GM12891 (cell line): ENCODE measurements around the gene CHIT1. TPM values are rescaled to one million over a fixed set of nuclear protein-coding genes. Genes with fewer than 3 reads are reported as not detected.
A peak's percentile ranks its signal among the peaks of the same experiment; 100 is the strongest.

ENCODE experiments used
- DNase-seq: peaks from one replicate; pipeline ENCODE4 v3.0.0; 2011; ENCODE audit warnings: low spot score; ENCODE audit not compliant: insufficient read length
- FAIRE-seq: peaks from 2 replicates; lab custom pipeline; 2011; peaks lifted over from hg19 to GRCh38; lab: Jason Lieb, UNC
- PAX5 ChIP-seq: IDR thresholded peaks from 2 replicates; pipeline ENCODE4 v1.6.1; 2011; ENCODE audit warnings: low read length, moderate library complexity, mild to moderate bottlenecking; ENCODE audit not compliant: insufficient read depth, severe bottlenecking
- POLR2A ChIP-seq: IDR thresholded peaks from 2 replicates; pipeline ENCODE4 v1.6.1; 2011; ENCODE audit warnings: low read depth, low read length, control low read depth
- POLR2AphosphoS5 ChIP-seq: IDR thresholded peaks from 2 replicates; pipeline ENCODE4 v1.6.1; 2011; ENCODE audit warnings: low read depth, low read length, control low read depth
- POU2F2 ChIP-seq: IDR thresholded peaks from 2 replicates; pipeline ENCODE4 v1.6.1; 2011; ENCODE audit warnings: low read depth, mild to moderate bottlenecking, control low read depth, low read length, moderate library complexity
- SPI1 ChIP-seq: IDR thresholded peaks from 2 replicates; pipeline ENCODE4 v1.6.1; 2011; ENCODE audit warnings: low read depth, low read length, control low read depth
- TAF1 ChIP-seq: IDR thresholded peaks from 2 replicates; pipeline ENCODE4 v1.6.1; 2011; ENCODE audit warnings: low read depth, low read length, control low read depth
- polyA plus RNA-seq: library from polyadenylated mRNA; unstranded; fragments of >200 nt; gene quantifications from one replicate; pipeline ENCODE4 v1.2.1, GENCODE V29; 2012; ENCODE audit warnings: low read depth, missing spikeins, inconsistent platforms; ENCODE audit not compliant: missing spikeins

CHIT1 gene
- 0.56 TPM for polyA plus RNA-seq

DNA sequence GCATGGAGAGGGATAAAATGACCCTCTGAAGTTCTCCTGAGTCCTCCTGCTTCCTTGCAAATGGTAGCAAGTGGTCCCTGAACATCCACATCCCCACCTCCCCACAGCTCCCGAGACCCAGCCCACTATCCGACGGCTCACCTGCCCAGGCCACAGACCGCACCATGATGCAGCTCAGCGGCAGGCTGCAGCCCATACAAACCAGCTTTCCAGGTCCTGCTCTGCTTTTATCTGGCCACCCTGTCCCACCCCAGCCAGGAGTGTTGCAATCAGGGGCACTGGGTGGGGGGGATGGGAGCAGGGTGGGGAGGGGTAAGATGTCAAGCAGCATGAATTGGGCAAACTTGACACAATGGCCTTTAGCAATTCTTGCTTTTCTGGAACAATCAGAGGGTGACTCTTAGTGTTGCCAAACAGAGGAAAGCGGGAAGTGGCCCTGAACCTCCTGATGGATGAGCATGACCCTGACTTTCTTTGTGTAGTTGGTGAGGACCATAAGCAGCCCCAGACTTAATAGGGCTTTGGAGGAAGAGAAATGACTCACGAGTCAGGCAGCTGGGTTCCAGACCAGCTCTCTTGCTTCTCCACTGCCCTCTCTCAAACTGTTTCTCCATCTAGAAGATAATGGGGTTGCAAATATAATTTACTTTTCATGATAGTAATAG lies at the start of gene CHIT1:
CHIT1 (minus strand) TSS at position 203 of the 665 bp plus-strand sequence; CDS start at position 166, 37 bp downstream.
- no peak for FAIRE-seq
- DNase-seq, result no peak
- TF ChIP-seq POU2F2 (no peak), POLR2AphosphoS5 (no peak), SPI1 (no peak), TAF1 (no peak), PAX5 (no peak), POLR2A (no peak)

DNA sequence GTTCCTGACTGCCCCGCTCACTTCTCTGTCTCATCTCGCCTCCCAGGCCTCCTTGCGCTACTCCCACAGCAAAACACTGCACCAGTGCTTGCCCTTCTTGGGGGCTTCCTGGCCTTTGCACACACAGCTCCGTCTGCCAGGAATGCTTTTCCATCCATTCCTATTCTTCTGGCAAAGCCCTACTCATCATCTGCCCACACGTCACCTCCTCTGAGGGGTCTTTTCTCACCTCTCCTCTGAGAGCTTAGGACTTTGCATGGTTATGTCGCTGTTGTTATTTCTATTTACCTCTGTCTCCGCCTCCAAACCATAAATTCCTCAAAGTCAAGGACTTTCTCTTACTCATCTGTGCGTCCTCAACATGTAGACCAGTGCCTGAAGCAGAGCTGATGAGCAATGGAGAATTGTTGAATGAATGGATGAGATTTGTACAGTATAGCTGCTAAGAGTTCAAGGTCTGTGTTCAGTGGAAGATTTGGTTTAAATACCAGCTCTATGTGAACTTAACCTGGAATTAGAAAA lies 49.5 kb upstream of the CHIT1 start:
- TF ChIP-seq SPI1, result no peak
- no peak for TF ChIP-seq TAF1
- no peak for TF ChIP-seq POLR2A
- TF ChIP-seq POU2F2, result no peak
- no peak for TF ChIP-seq POLR2AphosphoS5
- no peak for TF ChIP-seq PAX5
- no peak for DNase-seq
- no peak for FAIRE-seq

- TF ChIP-seq POLR2A (no peak), TAF1 (no peak), POLR2AphosphoS5 (no peak), POU2F2 (0 out of 2 replicates have a peak, but pooled peaks have one; percentile 25), PAX5 (no peak)
- DNase-seq, result no peak
- peak; percentile 20 for FAIRE-seq
Observed at GRCh38 chr1:203278082-203278884, 48.8 kb upstream of the CHIT1 start.

- TF ChIP-seq POU2F2 (no peak), POLR2AphosphoS5 (no peak), SPI1 (no peak), POLR2A (no peak), PAX5 (no peak), TAF1 (no peak)
- FAIRE-seq (no peak), DNase-seq (no peak)
Observed at GRCh38 chr1:203276916-203277545, 47.6 kb upstream of the CHIT1 start.

- TF ChIP-seq TAF1 (no peak), SPI1 (no peak), POU2F2 (no peak), PAX5 (no peak), POLR2AphosphoS5 (no peak), POLR2A (no peak)
- no peak for FAIRE-seq
- DNase-seq, result no peak
Observed at GRCh38 chr1:203276408-203276807, 46.9 kb upstream of the CHIT1 start.

GRCh38 chr1:203275656-203276272 lies 46.3 kb upstream of the CHIT1 start:
- FAIRE-seq (no peak), DNase-seq (no peak)
- no peak for TF ChIP-seq POLR2A
- TF ChIP-seq POLR2AphosphoS5, result no peak
- no peak for TF ChIP-seq POU2F2
- TF ChIP-seq SPI1, result no peak
- no peak for TF ChIP-seq PAX5
- TF ChIP-seq TAF1, result no peak

DNA sequence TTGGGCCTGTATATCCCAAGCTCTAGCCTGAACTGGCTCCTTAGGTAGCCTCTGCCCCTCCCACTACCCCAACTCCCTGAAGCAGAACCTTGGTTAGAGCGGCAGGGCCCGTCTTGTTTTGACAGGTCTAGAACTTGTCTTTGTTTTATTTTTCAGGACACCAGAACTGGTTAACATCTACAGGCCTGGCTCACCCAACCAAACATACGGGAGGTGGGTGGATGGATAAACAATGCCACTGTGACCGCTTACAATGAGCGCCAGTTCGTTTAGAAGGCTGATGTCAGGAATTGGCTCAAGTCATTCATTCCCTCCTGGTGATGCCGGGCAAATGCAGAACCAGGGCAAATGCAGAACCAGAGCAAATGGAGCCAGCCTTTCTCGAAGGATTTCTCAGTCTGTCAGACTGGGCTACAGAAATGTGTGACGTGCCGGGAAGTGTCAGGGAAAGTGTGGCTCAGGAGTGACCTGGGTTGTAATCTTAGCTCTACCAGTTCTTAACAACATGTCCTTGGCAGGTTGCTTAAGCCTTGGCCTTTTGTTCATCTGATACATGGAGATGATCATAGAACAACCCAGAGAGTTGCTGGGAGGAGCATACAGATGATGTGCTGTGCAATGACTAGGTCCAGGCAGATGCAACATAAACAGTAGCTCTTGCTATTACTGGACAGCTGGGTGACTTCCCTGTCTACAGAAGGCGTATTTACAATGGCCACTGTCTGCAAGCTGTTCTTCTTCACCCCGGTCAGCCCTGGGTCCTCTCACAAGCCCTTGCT lies 45.3 kb upstream of the CHIT1 start:
- FAIRE-seq (no peak), DNase-seq (no peak)
- no peak for TF ChIP-seq POLR2A
- peak; percentile 28; the same call in 1 of the 2 replicates for TF ChIP-seq SPI1

- no peak for TF ChIP-seq POLR2AphosphoS5
- TF ChIP-seq POU2F2, result no peak
- no peak for TF ChIP-seq PAX5
- TF ChIP-seq SPI1, result 0 out of 2 replicates have a peak, but pooled peaks have one; percentile 13
- DNase-seq, result no peak
- peak; percentile 47 for FAIRE-seq
Observed at GRCh38 chr1:203273869-203274602, 44.6 kb upstream of the CHIT1 start.
